Activated CD8-positive, alpha-beta memory T cell treated with anti-CD3 and anti-CD28 coated beads for 1 hour (primary cell): ENCODE results near the gene NRDE2.

Experiments
- DNase-seq, 2 donors: peaks; one replicate each; pipeline ENCODE4 v3.0.0-alpha.2; 2020; ENCODE audit warnings: low read depth in 1 of 2; ENCODE audit errors: extremely low read depth in 1 of 2

Gene NRDE2, protein sequence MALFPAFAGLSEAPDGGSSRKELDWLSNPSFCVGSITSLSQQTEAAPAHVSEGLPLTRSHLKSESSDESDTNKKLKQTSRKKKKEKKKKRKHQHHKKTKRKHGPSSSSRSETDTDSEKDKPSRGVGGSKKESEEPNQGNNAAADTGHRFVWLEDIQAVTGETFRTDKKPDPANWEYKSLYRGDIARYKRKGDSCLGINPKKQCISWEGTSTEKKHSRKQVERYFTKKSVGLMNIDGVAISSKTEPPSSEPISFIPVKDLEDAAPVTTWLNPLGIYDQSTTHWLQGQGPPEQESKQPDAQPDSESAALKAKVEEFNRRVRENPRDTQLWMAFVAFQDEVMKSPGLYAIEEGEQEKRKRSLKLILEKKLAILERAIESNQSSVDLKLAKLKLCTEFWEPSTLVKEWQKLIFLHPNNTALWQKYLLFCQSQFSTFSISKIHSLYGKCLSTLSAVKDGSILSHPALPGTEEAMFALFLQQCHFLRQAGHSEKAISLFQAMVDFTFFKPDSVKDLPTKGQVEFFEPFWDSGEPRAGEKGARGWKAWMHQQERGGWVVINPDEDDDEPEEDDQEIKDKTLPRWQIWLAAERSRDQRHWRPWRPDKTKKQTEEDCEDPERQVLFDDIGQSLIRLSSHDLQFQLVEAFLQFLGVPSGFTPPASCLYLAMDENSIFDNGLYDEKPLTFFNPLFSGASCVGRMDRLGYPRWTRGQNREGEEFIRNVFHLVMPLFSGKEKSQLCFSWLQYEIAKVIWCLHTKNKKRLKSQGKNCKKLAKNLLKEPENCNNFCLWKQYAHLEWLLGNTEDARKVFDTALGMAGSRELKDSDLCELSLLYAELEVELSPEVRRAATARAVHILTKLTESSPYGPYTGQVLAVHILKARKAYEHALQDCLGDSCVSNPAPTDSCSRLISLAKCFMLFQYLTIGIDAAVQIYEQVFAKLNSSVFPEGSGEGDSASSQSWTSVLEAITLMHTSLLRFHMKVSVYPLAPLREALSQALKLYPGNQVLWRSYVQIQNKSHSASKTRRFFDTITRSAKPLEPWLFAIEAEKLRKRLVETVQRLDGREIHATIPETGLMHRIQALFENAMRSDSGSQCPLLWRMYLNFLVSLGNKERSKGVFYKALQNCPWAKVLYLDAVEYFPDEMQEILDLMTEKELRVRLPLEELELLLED

DNA sequence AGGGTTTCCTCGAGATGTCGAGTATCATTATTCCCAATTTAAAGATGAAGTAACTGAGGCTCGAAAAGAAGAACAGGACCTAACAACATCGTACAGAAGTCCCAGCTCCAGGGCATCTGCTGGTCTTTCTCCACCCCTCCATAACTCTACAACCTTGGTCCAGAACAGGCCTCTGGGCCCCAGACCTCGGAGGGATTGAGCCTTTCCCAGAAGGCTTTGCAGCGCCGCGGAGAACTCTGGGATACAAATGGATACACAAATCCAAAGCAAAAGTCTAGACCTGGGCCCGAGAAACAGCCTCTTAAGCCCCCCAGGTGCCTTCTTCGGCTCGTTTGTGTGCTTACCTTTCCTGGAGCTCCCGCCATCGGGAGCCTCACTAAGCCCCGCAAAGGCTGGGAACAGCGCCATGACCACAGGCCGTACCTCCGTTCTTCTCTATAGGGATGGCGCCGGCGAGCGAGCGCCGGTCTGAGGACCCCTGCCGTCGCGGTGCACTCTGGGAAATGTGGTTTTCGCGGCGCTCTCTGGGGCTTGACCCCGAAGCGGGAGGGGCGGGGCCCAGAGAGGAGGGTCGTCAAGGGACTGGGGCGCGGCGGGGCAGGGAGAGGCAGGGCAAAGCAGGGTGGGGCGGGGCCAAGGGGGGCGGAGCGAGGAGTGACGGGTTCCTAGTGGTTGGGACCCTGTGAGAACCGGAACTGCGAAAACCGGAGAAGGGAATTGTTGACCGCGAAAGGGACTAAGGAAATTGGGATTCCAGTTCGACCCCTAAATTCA, at the start of gene NRDE2:
TSS of gene NRDE2 (minus strand) at position 445 of the 774 bp plus-strand sequence. CDS start at position 408, 37 bp downstream.
- peak; percentile 85 to 92 for DNase-seq

DNA sequence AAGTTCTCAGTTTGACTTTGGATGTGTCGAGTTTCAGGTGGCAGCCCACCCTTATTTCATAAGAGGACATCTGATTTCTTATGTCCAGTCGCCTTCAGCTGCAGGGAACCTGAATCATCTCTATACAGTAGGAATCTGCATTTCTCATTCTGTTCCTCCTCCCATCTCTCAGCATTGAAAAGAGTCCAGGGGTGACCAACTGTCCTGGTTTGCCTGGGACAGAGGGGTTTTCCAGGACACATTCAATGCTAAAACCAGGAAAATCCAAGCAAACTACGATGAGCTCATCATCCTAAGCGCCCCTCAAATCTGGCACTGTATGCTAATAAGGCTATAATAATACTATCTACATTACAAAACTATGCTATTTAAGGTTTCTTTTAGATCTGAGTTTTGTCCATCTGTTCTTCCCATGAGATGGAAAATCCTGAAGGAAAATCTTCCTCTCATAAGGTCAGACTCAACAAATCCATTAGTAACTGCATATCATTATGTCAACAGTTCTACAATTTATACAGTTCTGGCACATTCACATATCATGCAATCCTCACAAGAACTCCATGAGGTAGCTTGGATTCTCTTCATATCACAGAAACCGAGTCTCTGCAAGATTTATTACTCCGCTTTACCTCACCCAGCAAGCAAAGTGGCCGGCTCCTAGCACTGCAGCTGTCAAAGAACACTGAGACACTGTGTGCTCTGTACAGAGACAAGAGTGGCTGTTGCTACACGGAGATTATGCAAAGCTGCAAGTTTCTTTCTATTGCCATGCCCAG, 49.5 kb upstream of the NRDE2 start:
- no peak for DNase-seq

- no peak for DNase-seq
Measured at GRCh38 chr14:90379106-90379505, 47.4 kb upstream of the NRDE2 start.

DNA sequence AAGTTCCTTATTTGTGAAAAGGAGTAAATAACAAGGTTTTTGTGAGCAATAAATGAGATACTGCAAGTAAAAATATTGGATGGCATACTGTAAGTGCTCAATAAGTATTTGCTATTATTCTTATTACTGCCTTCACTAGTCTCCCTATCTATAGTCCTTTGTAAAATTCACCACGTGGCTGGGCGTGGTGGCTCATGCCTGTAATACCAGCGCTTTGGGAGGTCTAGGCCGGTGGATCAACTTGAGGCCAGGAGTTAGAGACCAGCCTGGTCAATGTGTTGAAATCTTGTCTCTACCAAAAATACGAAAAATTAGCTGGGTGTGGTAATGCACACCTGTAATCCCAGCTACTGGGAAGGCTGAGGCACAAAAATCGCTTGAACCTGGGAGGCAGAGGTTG, 46.5 kb upstream of the NRDE2 start:
- DNase-seq: no peak

- DNase-seq: no peak
Measured at GRCh38 chr14:90375934-90376333, 44.2 kb upstream of the NRDE2 start.

GRCh38 chr14:90374813-90375212, 43.1 kb upstream of the NRDE2 start:
- DNase-seq: no peak

DNA sequence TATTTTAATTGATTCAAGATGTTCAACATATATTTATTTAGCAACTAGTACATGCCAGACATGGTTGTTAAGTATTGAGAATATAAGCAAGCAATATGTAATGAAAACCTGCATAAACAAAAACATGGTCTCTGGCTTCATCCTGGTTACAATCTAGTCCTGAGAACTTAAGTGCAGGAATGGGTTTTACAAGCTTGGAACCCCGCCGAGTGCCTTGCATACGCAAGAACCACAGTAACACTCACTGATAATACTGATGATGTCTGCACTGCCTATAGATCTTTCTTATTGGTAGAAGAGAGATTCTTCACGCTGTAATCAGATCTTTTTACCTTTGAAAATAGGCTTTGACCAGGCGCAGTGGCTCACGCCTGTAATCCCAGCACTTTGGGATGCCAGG, 42.1 kb upstream of the NRDE2 start:
- DNase-seq: no peak

DNA sequence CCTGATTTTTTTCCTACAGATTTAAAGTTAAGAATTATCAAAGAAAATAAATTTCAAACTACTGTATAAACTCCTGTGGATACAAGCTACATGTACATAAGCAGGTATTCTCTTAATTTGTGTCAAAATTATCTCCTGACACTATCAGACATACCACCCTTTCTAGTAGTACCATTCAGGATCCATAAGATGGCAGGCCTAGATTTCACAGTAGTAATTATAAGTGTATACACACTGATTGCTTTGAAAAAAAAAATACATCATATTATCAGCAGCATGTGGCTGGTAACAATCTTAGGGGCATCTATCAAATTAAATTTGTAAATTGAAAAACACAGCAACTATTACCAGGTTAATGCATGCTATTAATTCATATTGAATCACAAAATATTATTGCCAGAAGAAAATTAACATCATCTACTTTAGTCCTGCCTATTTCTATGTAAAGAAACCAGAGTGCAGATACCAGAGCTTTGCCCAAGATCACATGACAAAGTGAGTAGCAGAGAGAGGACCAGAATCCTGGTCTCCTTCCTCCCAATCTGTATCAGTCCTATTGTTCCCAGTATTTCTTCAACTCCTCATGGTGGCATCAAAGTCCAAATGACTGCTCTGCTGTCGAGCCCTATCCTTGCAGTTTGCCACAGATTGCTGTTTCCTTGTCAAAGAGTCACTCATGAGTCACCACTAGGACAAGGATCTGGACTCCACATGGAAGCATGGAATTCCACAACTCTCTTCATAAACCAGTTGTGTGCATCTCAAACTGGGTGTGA, 37.4 kb upstream of the NRDE2 start:
- DNase-seq: no peak

- no peak for DNase-seq
Measured at GRCh38 chr14:90362558-90362896, 30.8 kb upstream of the NRDE2 start.

DNA sequence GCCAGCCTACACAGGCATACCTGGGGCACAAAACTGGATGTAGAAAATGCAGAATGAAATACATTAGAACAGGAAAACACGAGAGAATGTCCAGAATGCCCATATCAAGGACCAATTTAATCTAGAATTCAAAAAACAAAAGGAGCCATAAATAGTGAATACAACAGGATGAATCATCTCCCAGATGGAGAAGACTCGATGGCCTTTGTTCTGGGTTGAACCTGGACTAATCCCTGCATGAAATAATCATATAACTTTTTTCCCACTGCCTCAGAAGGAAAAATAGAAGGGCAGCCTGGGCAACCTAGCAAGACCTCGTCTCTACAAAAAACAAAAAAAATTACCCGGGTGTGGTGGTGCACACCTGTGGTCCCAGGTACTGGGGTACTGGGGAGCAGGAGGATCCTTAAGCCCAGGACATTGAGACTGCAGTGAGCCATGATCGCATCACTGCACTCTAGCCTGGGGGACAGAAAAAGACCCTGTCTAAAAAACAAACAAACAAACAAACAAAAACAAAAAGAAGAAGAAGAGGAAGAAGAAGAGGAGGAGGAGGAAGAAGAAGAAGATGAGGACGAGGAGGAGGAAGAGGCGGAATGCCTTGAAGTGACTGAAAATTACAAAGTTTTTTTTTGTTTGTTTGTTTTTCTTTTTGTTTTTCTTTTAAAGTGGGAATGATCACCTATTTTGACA, 30.3 kb upstream of the NRDE2 start:
- no peak for DNase-seq

GRCh38 chr14:90358359-90358758, 26.6 kb upstream of the NRDE2 start:
- no peak for DNase-seq

DNA sequence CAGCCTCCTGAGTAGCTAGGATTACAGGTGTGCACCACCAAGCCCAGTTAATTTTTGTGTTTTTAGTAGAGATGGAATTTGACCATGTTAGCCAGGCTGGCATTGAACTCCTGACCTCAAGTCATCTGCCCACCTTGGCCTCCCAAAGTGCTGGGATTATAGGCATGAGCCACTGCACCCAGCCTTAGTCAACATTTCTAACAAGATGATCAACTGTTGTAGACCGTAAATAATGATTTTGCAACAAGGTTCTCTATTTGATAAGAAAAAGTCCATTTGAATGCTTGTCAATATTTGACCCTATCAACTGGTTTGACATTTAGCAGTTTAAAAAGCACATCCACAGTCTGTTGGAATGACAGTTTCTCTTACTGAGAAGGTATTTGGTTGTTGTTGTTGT, 25.2 kb upstream of the NRDE2 start:
- no peak for DNase-seq

- DNase-seq: no peak
Measured at GRCh38 chr14:90355540-90356518, 24.1 kb upstream of the NRDE2 start.

- DNase-seq: no peak
Measured at GRCh38 chr14:90354551-90355298, 23.0 kb upstream of the NRDE2 start.

DNA sequence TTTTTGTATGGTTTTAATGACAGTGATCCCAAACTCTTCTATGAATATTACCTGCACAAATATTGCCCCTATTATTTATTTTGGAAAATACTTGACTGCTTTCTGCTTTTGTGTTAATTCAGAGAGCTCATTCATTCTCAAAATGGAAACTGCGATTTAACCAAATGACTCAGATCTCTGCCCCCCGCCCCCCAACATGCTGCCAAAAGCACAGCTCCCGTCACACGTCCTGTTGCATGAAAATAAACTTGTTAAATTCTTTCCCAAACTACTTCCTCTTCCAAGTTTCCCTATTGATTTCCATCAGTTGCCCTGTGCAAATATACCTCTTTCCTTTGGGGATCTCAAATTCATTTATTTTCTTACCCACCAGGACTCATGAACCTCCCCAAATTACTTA, 18.0 kb upstream of the NRDE2 start:
- no peak for DNase-seq

- no peak for DNase-seq
Measured at GRCh38 chr14:90348270-90348669, 16.5 kb upstream of the NRDE2 start.

GRCh38 chr14:90345239-90345557, 13.5 kb upstream of the NRDE2 start:
- no peak for DNase-seq
